H1 (cell line): ENCODE results near the gene NR2F1. TPM values are rescaled to one million over a fixed set of nuclear protein-coding genes. Genes with fewer than 3 reads are reported as not detected.
A peak's percentile ranks its signal among the peaks of the same experiment; 100 is the strongest.

ENCODE experiments used
- BACH1 ChIP-seq: IDR thresholded peaks from 2 replicates; pipeline ENCODE4 v1.6.1; 2012; ENCODE audit warnings: low read length, improper control_type of control experiment
- BCL11A ChIP-seq, 2 experiments: IDR thresholded peaks; one replicate each; pipeline ENCODE4 v1.6.1; 2011; ENCODE audit warnings: low read depth in 2 of 2, low read length in 2 of 2, mild to moderate bottlenecking in 2 of 2
- CBX5 ChIP-seq: fragments of 300-800, 300-1000 bp; sonication (generic); IDR thresholded peaks from 2 replicates; pipeline ENCODE4 v1.7.1; 2016; ENCODE audit warnings: antibody characterized with exemption, low read length, low read depth
- CHD2 ChIP-seq: IDR thresholded peaks from 2 replicates; pipeline ENCODE4 v1.6.1; 2012; ENCODE audit warnings: low read length, improper control_type of control experiment
- CREB1 ChIP-seq: IDR thresholded peaks from 2 replicates; pipeline ENCODE4 v1.6.1; 2012; ENCODE audit warnings: inconsistent platforms
- CTBP2 ChIP-seq: IDR thresholded peaks from 2 replicates; pipeline ENCODE4 v1.7.0; 2011; ENCODE audit warnings: borderline replicate concordance, mild to moderate bottlenecking, moderate library complexity, mixed read lengths, low read length; ENCODE audit not compliant: insufficient read depth, insufficient read length
- EGR1 ChIP-seq: IDR thresholded peaks from 2 replicates; pipeline ENCODE4 v1.6.1; 2011; ENCODE audit warnings: low read depth, low read length, borderline replicate concordance
- EZH2 ChIP-seq: fragments of 200-600 bp; sonication (generic); IDR thresholded peaks from 2 replicates; pipeline ENCODE4 v1.7.1; 2012; ENCODE audit warnings: low read depth, mild to moderate bottlenecking, moderate library complexity, low read length, inconsistent platforms; ENCODE audit not compliant: severe bottlenecking
- KDM1A ChIP-seq: fragments of 200-600, 300-600 bp; sonication (generic); IDR thresholded peaks from 2 replicates; pipeline ENCODE4 v1.7.1; 2016; ENCODE audit warnings: mild to moderate bottlenecking, low read length, borderline replicate concordance
- KDM4A ChIP-seq: IDR thresholded peaks from one replicate; pipeline ENCODE4 v1.7.1; 2012; ENCODE audit warnings: low read depth, mild to moderate bottlenecking, moderate library complexity, low read length, inconsistent platforms; ENCODE audit not compliant: severe bottlenecking
- POU5F1 ChIP-seq: IDR thresholded peaks from 2 replicates; pipeline ENCODE4 v1.6.1; 2011; ENCODE audit warnings: low read depth, mild to moderate bottlenecking, low read length, moderate library complexity
- SIRT6 ChIP-seq: IDR thresholded peaks from one replicate; pipeline ENCODE4 v1.7.1; 2012; ENCODE audit warnings: low read length, inconsistent platforms
- SIX5 ChIP-seq: IDR thresholded peaks from 2 replicates; pipeline ENCODE4 v1.6.1; 2011; ENCODE audit warnings: mild to moderate bottlenecking, low read depth, low read length
- SP1 ChIP-seq: IDR thresholded peaks from 2 replicates; pipeline ENCODE4 v1.6.1; 2011; ENCODE audit warnings: low read depth, low read length
- SP2 ChIP-seq: IDR thresholded peaks from 2 replicates; pipeline ENCODE4 v1.6.1; 2012; ENCODE audit warnings: mild to moderate bottlenecking, low read length, inconsistent platforms
- SUZ12 ChIP-seq: fragments of 200-600 bp; sonication (generic); IDR thresholded peaks from 2 replicates; pipeline ENCODE4 v1.6.1; 2012; ENCODE audit warnings: mild to moderate bottlenecking, inconsistent platforms, low read length, moderate library complexity, mixed read lengths
- polyA plus RNA-seq, 7 experiments: library from polyadenylated mRNA; depleted of rRNA in 3 of 7; stranded (reverse) in 5 of 7; unstranded in 2 of 7; fragments of >200 nt in 5 of 7; fragments of 200-250 nt in 2 of 7; gene quantifications; 1 replicate in 5 of 7; 2 replicates in 1 of 7; 4 replicates in 1 of 7; pipeline versions ENCODE4 v1.2.1 to v1.2.3, GENCODE V29; 2011 to 2013; ENCODE audit warnings: missing spikeins in 2 of 7, mixed read lengths in 2 of 7
- total RNA-seq: library from RNA; stranded (reverse); fragmentation: NEBNext Ultra II Directional; extraction: Animal tissue kit (Norgen Biotek cat#: 25700); gene quantifications from 2 replicates; pipeline ENCODE4 v1.2.1, GENCODE V29; 2021
- TF ChIP-seq, protein P1 (sequence below), 3 experiments: IDR thresholded peaks; 1 replicate in 2 of 3; 2 replicates in 1 of 3; pipeline versions ENCODE4 v1.5.1 to v1.6.1; 2011; ENCODE audit warnings: low read length in 3 of 3, mild to moderate bottlenecking in 3 of 3, inconsistent platforms in 2 of 3, low read depth in 1 of 3, moderate library complexity in 1 of 3; ENCODE audit not compliant: insufficient read depth in 1 of 3; ENCODE audit errors: control extremely low read depth in 1 of 3

Gene NR2F1
- total and polyA plus RNA-seq, 2 of the 8 experiments (the other 6 are each of a cell fraction or from before 2014, with no cell fraction given): not detected

DNA sequence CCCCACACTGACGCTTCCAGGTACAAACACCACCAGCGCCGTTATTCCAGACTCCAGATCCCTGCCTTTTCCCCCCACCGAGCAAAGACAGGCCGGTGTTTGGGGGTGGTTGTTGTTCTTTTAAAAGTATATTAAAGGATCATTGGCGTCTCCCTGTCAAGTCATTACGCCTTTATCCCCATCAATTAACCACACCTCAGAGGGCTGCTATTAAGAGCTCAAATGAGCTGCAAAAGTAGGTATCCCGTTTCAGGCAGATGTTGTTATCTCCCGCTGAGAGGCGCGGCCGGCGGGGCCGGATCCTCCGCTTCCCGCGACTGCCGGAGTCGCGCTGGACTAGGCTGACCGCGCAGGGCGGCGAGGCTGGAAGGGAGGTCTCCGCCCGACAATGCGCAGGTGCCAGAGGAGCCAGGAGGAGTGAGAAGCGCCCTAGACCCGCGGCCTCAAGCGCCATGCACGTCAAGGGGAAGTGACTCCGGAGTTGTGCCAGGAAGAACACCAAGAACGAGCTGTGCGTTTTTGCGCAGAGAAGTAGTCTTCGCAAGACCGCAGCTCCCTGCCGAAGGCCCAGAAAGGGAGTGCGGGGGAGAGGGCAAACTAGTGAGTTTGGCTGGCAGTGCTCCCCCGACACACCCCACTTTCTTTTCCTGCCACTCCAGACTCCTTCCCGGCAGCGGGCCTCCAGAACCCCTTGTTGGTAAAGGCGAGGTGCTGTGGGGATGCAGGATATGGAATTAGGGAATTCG, 10.2 kb upstream of the NR2F1 start (continued):
- TF ChIP-seq, protein P1, sequence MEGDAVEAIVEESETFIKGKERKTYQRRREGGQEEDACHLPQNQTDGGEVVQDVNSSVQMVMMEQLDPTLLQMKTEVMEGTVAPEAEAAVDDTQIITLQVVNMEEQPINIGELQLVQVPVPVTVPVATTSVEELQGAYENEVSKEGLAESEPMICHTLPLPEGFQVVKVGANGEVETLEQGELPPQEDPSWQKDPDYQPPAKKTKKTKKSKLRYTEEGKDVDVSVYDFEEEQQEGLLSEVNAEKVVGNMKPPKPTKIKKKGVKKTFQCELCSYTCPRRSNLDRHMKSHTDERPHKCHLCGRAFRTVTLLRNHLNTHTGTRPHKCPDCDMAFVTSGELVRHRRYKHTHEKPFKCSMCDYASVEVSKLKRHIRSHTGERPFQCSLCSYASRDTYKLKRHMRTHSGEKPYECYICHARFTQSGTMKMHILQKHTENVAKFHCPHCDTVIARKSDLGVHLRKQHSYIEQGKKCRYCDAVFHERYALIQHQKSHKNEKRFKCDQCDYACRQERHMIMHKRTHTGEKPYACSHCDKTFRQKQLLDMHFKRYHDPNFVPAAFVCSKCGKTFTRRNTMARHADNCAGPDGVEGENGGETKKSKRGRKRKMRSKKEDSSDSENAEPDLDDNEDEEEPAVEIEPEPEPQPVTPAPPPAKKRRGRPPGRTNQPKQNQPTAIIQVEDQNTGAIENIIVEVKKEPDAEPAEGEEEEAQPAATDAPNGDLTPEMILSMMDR (IDR thresholded peaks at IDR 0.05; ENCODE audit: control extremely low read depth in 1 of 3, insufficient read depth in 1 of 3, low read depth in 1 of 3, low read length in 3 of 3): no peak
- 0 out of 2 replicates have a peak, but pooled peaks have one; percentile 20 for TF ChIP-seq SP1
- TF ChIP-seq CTBP2: peak; percentile 99
- peak; percentile 93 for TF ChIP-seq SUZ12
- TF ChIP-seq CBX5: no peak
- 0 out of 2 replicates have a peak, but pooled peaks have one; percentile 4 for TF ChIP-seq EGR1
- TF ChIP-seq KDM1A: peak; percentile 8; the same call in 1 of the 2 replicates
- TF ChIP-seq BCL11A (IDR thresholded peaks at IDR 0.05; ENCODE audit: low read depth in 2 of 2, low read length in 2 of 2): no peak
- peak; percentile 93 for TF ChIP-seq EZH2
- no peak for TF ChIP-seq BACH1
- TF ChIP-seq KDM4A: peak; percentile 35
- peak; percentile 19; the same call in 1 of the 2 replicates for TF ChIP-seq CREB1
- TF ChIP-seq SP2: no peak
- no peak for TF ChIP-seq POU5F1
- no peak for TF ChIP-seq CHD2
- no peak for TF ChIP-seq SIX5
- TF ChIP-seq SIRT6: no peak
